Hepatocyte (in vitro differentiated cells): ENCODE data around the gene MEOX2. TPM values are rescaled to one million over a fixed set of nuclear protein-coding genes. Genes with fewer than 3 reads are reported as not detected.

Experiments
- DNase-seq: peaks from one replicate; pipeline ENCODE4 v3.0.0-alpha.2; 2016; ENCODE audit warnings: low spot score
- H2AFZ ChIP-seq: fragments of 200-600 bp; sonication (generic); 2 replicates; pipeline ENCODE4 v1.6.0; 2016; ENCODE audit warnings: antibody characterized with exemption, mild to moderate bottlenecking
- H3K27ac ChIP-seq: fragments of 200-600 bp; sonication (generic); 2 replicates; pipeline ENCODE4 v1.5.1; 2016; ENCODE audit warnings: mild to moderate bottlenecking
- H3K27me3 ChIP-seq: fragments of 200-600 bp; sonication (generic); 2 replicates; pipeline ENCODE4 v1.6.1; 2016
- H3K36me3 ChIP-seq: fragments of 200-600 bp; sonication (generic); replicated peaks from 2 replicates; pipeline ENCODE4 v1.5.1; 2016; ENCODE audit warnings: low read depth; ENCODE audit not compliant: insufficient read depth
- H3K4me1 ChIP-seq: fragments of 200-600 bp; sonication (generic); 2 replicates; pipeline ENCODE4 v1.5.1; 2016; ENCODE audit warnings: mild to moderate bottlenecking, moderate library complexity; ENCODE audit not compliant: insufficient read depth
- H3K4me2 ChIP-seq: fragments of 200-600 bp; sonication (generic); 2 replicates; pipeline ENCODE4 v1.6.0; 2016
- H3K4me3 ChIP-seq: fragments of 200-600 bp; sonication (generic); 2 replicates; pipeline ENCODE4 v1.5.1; 2016; ENCODE audit warnings: mild to moderate bottlenecking
- H3K79me2 ChIP-seq: fragments of 200-600 bp; sonication (generic); 2 replicates; pipeline ENCODE4 v1.6.0; 2017; ENCODE audit warnings: mild to moderate bottlenecking
- H3K9me2 ChIP-seq: fragments of 200-600 bp; sonication (generic); replicated peaks from 2 replicates; pipeline ENCODE4 v1.6.0; 2017; ENCODE audit warnings: mild to moderate bottlenecking; ENCODE audit not compliant: insufficient read depth
- H3K9me3 ChIP-seq: fragments of 200-600 bp; sonication (generic); 2 replicates; pipeline ENCODE4 v1.5.1; 2016; ENCODE audit warnings: low read depth, mild to moderate bottlenecking
- H4K20me1 ChIP-seq: fragments of 200-600 bp; sonication (generic); 2 replicates; pipeline ENCODE4 v1.6.0; 2016; ENCODE audit warnings: mild to moderate bottlenecking; ENCODE audit not compliant: insufficient read depth, poor library complexity, severe bottlenecking
- EZH2 ChIP-seq: fragments of 200-600 bp; sonication (generic); IDR thresholded peaks from 2 replicates; pipeline ENCODE4 v1.6.1; 2016; ENCODE audit warnings: antibody characterized with exemption, mild to moderate bottlenecking, borderline replicate concordance
- EZH2phosphoT487 ChIP-seq: fragments of 200-600 bp; sonication (generic); IDR thresholded peaks from one replicate; pipeline ENCODE4 v1.6.1; 2018; ENCODE audit warnings: antibody characterized with exemption, mild to moderate bottlenecking, low read depth, moderate library complexity; ENCODE audit not compliant: unreplicated experiment, severe bottlenecking
- WGBS: methylation state at CpG from one replicate; pipeline ENCODE4 v1.1.6; 2016; ENCODE audit warnings: low lambda C conversion rate; ENCODE audit errors: missing lambda C conversion rate; 5-methylcytosine and 5-hydroxymethylcytosine counted together
- polyA plus RNA-seq: library from polyadenylated mRNA; unstranded; fragments of >200 nt; fragmentation: Nextera tagmentation; extraction: Ambion mirVana; gene quantifications from 2 replicates; pipeline ENCODE4 v1.2.1, GENCODE V29; 2016
- total RNA-seq: library from RNA; depleted of rRNA; stranded (reverse); fragments of >200 nt; gene quantifications from 2 replicates; pipeline ENCODE4 v1.2.3, GENCODE V29; 2014
- TF ChIP-seq, protein P1 (sequence below): fragments of 200-600 bp; sonication (generic); IDR thresholded peaks from 2 replicates; pipeline ENCODE4 v1.5.1; 2016; ENCODE audit warnings: antibody characterized with exemption, mild to moderate bottlenecking; ENCODE audit not compliant: poor library complexity

Gene MEOX2
- total and polyA plus RNA-seq, 2 experiments from 2014 or later: 1.3 to 2.0 TPM

DNA sequence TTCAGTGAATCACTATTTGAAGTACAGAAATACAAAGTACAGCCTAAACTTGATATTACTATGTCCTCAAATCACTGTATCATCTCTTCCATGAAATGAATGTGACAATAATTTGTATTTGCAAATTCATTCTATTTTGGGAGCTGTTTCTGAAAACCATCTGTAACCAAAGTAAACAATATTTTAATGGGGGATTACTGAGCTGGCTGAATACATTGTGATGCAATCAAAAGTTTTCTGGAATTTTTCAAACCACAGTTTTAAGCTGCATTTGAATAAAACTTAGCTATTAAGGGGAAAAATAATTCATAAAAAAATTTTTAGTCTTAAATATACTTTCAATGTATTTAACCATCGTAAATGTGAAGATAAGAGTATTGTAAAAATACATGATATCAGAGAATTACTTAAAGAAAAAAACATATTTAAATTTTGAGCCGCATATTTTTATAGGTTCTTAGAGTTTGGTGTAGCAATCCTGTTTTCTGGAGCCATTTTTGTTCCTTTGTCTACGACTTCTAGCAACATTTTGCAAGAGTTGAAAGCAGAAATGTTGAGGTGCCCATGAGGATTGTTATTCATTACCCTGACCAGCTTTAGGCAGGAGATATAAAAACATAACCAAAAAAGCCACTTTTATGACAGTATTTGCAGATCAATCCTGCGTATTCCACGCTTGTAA, 78.8 kb downstream of the MEOX2 start:
- DNase-seq: no peak
- Histone ChIP-seq H3K4me1 (peaks cover 3% of the 10 kb centered on the region), H3K36me3 (no peaks in the 10 kb centered on the region), H3K4me2 (peak overlapping the region; percentile 71), H3K4me3 (no peak overlapping the region), H2AFZ (peak overlapping the region; percentile 61), H3K27me3 (no peaks in the 10 kb centered on the region), H4K20me1 (no peaks in the 10 kb centered on the region), H3K9me2 (no peaks in the 10 kb centered on the region), H3K79me2 (no peaks in the 10 kb centered on the region), H3K27ac (no peak overlapping the region), H3K9me3 (no peaks in the 10 kb centered on the region)
- 72% methylated on average over 5 of the region's 5 CpGs for WGBS
- TF ChIP-seq EZH2phosphoT487 (no peak), EZH2 (no peak)
- TF ChIP-seq, protein P1, sequence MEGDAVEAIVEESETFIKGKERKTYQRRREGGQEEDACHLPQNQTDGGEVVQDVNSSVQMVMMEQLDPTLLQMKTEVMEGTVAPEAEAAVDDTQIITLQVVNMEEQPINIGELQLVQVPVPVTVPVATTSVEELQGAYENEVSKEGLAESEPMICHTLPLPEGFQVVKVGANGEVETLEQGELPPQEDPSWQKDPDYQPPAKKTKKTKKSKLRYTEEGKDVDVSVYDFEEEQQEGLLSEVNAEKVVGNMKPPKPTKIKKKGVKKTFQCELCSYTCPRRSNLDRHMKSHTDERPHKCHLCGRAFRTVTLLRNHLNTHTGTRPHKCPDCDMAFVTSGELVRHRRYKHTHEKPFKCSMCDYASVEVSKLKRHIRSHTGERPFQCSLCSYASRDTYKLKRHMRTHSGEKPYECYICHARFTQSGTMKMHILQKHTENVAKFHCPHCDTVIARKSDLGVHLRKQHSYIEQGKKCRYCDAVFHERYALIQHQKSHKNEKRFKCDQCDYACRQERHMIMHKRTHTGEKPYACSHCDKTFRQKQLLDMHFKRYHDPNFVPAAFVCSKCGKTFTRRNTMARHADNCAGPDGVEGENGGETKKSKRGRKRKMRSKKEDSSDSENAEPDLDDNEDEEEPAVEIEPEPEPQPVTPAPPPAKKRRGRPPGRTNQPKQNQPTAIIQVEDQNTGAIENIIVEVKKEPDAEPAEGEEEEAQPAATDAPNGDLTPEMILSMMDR: no peak

DNA sequence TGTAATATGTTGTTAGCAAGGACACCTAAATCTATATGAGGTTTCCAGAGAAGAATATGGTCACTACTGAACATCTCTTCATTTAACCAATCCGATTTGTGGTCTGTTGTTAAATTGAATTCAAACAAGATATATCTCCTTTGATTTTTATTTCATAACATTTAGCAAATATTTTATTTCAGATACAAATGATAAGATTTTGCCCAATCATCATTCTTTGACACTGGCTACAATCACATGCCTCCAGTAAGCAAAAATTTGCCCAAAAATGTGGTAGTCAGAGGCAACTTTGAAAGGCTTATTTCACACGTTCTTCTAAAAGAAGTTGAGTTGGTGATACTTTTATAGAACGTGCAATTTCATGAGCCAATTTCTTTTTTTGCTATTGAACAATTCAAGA, 79.9 kb downstream of the MEOX2 start:
- no peaks in the 10 kb centered on the region for H3K27me3 ChIP-seq
- 85% methylated on average over 3 of the region's 3 CpGs for WGBS
- no peaks in the 10 kb centered on the region for H3K9me2 ChIP-seq
- no peaks in the 10 kb centered on the region for H3K36me3 ChIP-seq
- no peaks in the 10 kb centered on the region for H3K79me2 ChIP-seq
- no peak overlapping the region for H3K27ac ChIP-seq
- TF ChIP-seq EZH2 (no peak), EZH2phosphoT487 (no peak)
- TF ChIP-seq, protein P1: no peak
- H2AFZ ChIP-seq: no peak overlapping the region
- no peak for DNase-seq
- no peak overlapping the region for H3K4me3 ChIP-seq
- H4K20me1 ChIP-seq: no peaks in the 10 kb centered on the region
- H3K4me2 ChIP-seq: no peak overlapping the region
- peaks cover 3% of the 10 kb centered on the region for H3K4me1 ChIP-seq
- no peaks in the 10 kb centered on the region for H3K9me3 ChIP-seq

- Histone ChIP-seq H3K9me3 (no peaks in the 10 kb centered on the region), H3K27me3 (no peaks in the 10 kb centered on the region), H4K20me1 (no peaks in the 10 kb centered on the region), H3K9me2 (no peaks in the 10 kb centered on the region), H2AFZ (no peak overlapping the region), H3K4me2 (no peak overlapping the region), H3K36me3 (no peaks in the 10 kb centered on the region), H3K4me1 (peaks cover 3% of the 10 kb centered on the region), H3K4me3 (no peak overlapping the region), H3K79me2 (no peaks in the 10 kb centered on the region), H3K27ac (no peak overlapping the region)
- no peak for DNase-seq
- WGBS: 100% methylated on average over 1 of the region's 1 CpG
- no peak for TF ChIP-seq EZH2
- TF ChIP-seq EZH2phosphoT487: no peak
- TF ChIP-seq, protein P1: no peak
Measured at GRCh38 chr7:15604166-15604565, 82.3 kb downstream of the MEOX2 start.
